Osteocyte (in vitro differentiated cells): Measurements from ENCODE around the gene TMEM208. TPM values are rescaled to one million over a fixed set of nuclear protein-coding genes. Genes with fewer than 3 reads are reported as not detected.

Source experiments
- DNase-seq: peaks from one replicate; pipeline ENCODE4 v3.0.0; 2021; ENCODE audit warnings: mixed read lengths; ENCODE audit not compliant: unreplicated experiment; ENCODE audit errors: extremely low spot score
- H3K27ac Mint-ChIP-seq: one replicate; pipeline ENCODE4 v1.8.0; 2021; ENCODE audit warnings: mild to moderate bottlenecking, mixed read lengths; ENCODE audit not compliant: unreplicated experiment
- H3K27me3 Mint-ChIP-seq: one replicate; pipeline ENCODE4 v1.8.0; 2021; ENCODE audit warnings: mixed read lengths; ENCODE audit not compliant: unreplicated experiment
- H3K36me3 Mint-ChIP-seq: one replicate; pipeline ENCODE4 v1.8.0; 2021; ENCODE audit warnings: mixed read lengths; ENCODE audit not compliant: unreplicated experiment
- H3K4me1 Mint-ChIP-seq: one replicate; pipeline ENCODE4 v1.8.0; 2021; ENCODE audit warnings: mixed read lengths; ENCODE audit not compliant: unreplicated experiment
- H3K4me3 Mint-ChIP-seq: one replicate; pipeline ENCODE4 v1.8.0; 2021; ENCODE audit warnings: mild to moderate bottlenecking, moderate library complexity, mixed read lengths; ENCODE audit not compliant: unreplicated experiment
- H3K9me3 Mint-ChIP-seq: one replicate; pipeline ENCODE4 v1.8.0; 2021; ENCODE audit warnings: mixed read lengths; ENCODE audit not compliant: unreplicated experiment
- total RNA-seq: library from RNA; stranded (reverse); gene quantifications from 2 replicates; pipeline ENCODE4 v1.2.1, GENCODE V29; 2021
- TF ChIP-seq, protein P1 (sequence below): fragments of 200-600 bp; sonication (generic); IDR thresholded peaks from 2 replicates; pipeline ENCODE4 v1.5.0; 2021; ENCODE audit warnings: antibody characterized with exemption, mild to moderate bottlenecking, moderate library complexity

The TMEM208 gene
- total RNA-seq, 1 donor from 2014 or later, result 41.0 TPM

- Mint-ChIP-seq H3K27ac (no peak overlapping the region), H3K9me3 (no peaks in the 10 kb centered on the region), H3K36me3 (no peaks in the 10 kb centered on the region), H3K4me3 (no peak overlapping the region), H3K27me3 (no peaks in the 10 kb centered on the region), H3K4me1 (peaks cover 4% of the 10 kb centered on the region)
- DNase-seq, result no peak
- TF ChIP-seq, protein P1, sequence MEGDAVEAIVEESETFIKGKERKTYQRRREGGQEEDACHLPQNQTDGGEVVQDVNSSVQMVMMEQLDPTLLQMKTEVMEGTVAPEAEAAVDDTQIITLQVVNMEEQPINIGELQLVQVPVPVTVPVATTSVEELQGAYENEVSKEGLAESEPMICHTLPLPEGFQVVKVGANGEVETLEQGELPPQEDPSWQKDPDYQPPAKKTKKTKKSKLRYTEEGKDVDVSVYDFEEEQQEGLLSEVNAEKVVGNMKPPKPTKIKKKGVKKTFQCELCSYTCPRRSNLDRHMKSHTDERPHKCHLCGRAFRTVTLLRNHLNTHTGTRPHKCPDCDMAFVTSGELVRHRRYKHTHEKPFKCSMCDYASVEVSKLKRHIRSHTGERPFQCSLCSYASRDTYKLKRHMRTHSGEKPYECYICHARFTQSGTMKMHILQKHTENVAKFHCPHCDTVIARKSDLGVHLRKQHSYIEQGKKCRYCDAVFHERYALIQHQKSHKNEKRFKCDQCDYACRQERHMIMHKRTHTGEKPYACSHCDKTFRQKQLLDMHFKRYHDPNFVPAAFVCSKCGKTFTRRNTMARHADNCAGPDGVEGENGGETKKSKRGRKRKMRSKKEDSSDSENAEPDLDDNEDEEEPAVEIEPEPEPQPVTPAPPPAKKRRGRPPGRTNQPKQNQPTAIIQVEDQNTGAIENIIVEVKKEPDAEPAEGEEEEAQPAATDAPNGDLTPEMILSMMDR, result no peak
These were observed 44.0 kb downstream of the TMEM208 start for GRCh38 chr16:67270931-67271338.

GRCh38 chr16:67271446-67271845 lies 44.5 kb downstream of the TMEM208 start:
- H3K27ac Mint-ChIP-seq, result no peak overlapping the region
- no peaks in the 10 kb centered on the region for H3K36me3 Mint-ChIP-seq
- H3K4me3 Mint-ChIP-seq, result no peak overlapping the region
- H3K27me3 Mint-ChIP-seq, result no peaks in the 10 kb centered on the region
- TF ChIP-seq, protein P1, result no peak
- peaks cover 6% of the 10 kb centered on the region for H3K4me1 Mint-ChIP-seq
- DNase-seq, result no peak
- H3K9me3 Mint-ChIP-seq, result no peaks in the 10 kb centered on the region

GRCh38 chr16:67275321-67275720 lies 48.4 kb downstream of the TMEM208 start:
- Mint-ChIP-seq H3K4me1 (peaks cover 23% of the 10 kb centered on the region), H3K27ac (peak overlapping the region; percentile 57), H3K9me3 (no peaks in the 10 kb centered on the region), H3K4me3 (no peak overlapping the region), H3K36me3 (no peaks in the 10 kb centered on the region), H3K27me3 (no peaks in the 10 kb centered on the region)
- DNase-seq, result no peak
- TF ChIP-seq, protein P1, result no peak

GRCh38 chr16:67277294-67277998 lies 50.5 kb downstream of the TMEM208 start:
- H3K36me3 Mint-ChIP-seq, result no peaks in the 10 kb centered on the region
- DNase-seq, result no peak
- H3K4me3 Mint-ChIP-seq, result peak overlapping the region; percentile 32
- peaks cover 23% of the 10 kb centered on the region for H3K4me1 Mint-ChIP-seq
- H3K9me3 Mint-ChIP-seq, result no peaks in the 10 kb centered on the region
- no peaks in the 10 kb centered on the region for H3K27me3 Mint-ChIP-seq
- TF ChIP-seq, protein P1, result no peak
- H3K27ac Mint-ChIP-seq, result peak overlapping the region; percentile 95

- no peaks in the 10 kb centered on the region for H3K36me3 Mint-ChIP-seq
- DNase-seq, result no peak
- H3K9me3 Mint-ChIP-seq, result no peaks in the 10 kb centered on the region
- H3K4me1 Mint-ChIP-seq, result peaks cover 23% of the 10 kb centered on the region
- H3K27ac Mint-ChIP-seq, result peak overlapping the region; percentile 95
- H3K4me3 Mint-ChIP-seq, result peak overlapping the region; percentile 64
- no peaks in the 10 kb centered on the region for H3K27me3 Mint-ChIP-seq
- TF ChIP-seq, protein P1, result no peak
These were observed 51.3 kb downstream of the TMEM208 start for GRCh38 chr16:67277999-67278772.
